ENCODE results near the gene POLR2C.
A peak's percentile ranks its signal among the peaks of the same experiment; 100 is the strongest.
"Not testable (repeated sequence)": the region's sequence is repeated elsewhere in the genome, so short reads cannot be mapped to it uniquely, and the experiment has no call there.

The POLR2C gene

DNA sequence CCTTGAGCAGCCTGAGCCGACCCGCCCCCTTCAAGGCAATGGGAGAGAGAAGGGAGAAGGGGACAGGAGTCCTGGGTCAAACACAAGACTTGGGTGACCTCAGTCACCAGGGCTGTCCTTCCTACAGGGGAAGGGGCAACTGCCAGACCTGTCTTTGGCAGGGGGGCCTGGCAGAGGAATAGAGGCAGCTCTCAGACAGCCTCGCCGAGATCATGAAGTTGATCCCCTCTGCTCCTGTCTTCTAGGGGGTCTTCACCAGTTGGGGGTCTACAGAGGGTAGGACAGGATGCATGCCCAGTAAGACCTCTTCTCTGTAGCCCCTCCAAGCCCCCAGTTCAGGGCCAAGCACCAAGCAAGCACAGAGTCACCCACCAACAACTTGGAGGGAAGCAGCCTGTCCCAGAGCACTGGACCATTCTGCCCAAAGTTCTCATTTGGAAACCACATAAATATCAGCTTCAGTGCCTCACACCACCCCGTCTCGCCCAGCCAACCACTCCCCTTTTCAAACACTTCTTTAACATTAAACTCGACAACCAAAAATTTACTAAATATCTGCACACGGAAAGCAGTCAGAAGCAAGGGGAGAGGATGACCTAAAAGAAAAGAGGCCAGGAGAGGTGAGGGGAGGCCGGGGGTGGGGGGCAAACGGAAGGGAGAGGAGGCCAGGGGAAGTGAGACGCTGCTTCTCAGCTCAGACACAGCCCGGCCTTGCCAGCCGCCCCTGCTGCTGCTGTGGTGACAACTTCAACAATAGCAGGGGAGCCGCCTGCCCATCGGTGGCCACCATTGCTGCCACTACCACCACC, 16.1 kb downstream of the POLR2C start:
- DNase-seq (ENCODE audit: low read depth in 4 of 4, low spot score in 1 of 4), result no peak

DNA sequence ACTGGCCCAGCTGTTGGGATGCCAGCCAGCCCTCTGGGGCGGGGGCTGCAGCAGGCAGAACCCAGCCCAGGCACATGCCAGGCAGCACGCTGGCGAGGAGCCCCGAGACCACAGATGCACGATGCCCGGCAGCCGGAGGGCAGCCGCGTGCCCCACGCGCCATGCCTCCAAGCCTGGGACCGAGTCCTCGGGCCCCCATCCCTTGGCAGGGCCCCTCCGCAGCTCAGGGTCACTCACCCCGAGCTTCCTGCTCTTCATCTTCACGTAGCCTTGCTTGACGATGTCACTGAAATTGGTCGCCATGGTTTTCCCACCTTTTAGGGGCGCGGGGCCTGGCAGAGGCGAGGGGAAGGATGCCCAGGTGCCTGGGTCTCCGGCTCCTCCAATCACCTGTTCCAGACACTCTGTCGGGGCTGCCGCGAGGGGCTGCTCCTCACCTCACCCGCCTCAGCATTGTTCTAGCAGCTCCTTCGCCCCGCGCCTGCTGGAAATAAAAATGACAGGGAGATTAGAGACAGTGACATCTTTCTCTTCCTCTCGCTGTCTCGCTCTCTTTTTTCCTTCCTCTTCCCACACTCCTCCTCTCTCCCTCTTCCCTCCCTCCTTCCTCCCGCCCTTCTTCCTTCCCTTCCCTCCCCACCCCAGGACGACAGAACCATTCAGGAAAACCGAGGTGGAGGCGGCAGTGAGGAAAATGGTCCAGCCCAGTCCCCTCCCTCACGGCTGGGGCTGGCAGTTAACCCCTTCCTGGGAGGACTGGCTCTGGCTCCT, 16.9 kb downstream of the POLR2C start:
- DNase-seq (ENCODE audit: low read depth in 4 of 4, low spot score in 1 of 4), result no peak

DNA sequence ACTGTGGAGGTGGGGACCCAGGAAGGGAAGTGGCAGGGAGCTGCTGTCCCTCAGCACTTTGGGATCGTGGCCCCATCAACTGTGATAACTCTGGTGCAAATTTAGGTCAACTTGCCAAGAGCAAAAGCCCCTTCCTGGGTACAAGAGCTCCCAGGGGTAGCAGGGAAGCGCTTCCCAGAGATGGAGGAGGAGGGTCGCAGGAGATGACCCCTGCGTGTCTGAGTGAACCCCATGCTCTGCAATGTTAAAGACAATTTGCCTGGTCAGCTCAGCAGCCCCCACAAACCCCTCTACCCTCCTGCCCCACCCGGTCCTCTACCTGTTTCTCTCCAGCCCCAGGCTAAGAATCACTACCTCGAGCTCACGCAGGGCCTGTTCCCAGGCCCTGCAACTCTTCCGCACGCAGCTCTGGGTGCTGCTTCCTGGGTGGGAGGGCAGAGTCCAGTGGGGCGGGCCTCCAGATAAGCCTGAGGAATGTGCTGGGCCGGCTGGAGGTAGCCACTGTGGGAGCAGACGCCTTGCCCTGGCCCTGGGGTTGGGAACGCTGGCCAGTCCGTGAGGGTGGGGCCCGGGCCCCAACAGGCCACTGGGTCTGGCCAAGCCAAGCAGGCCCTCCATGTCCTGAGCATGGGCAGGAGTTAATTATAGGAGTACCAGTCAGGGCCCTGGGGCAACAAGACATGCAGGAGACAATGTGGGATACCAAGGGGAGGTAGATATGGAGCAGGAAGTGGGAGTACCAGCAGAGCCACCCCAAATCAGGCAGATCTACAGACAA, 17.7 kb downstream of the POLR2C start:
- DNase-seq (ENCODE audit: low read depth in 4 of 4, low spot score in 1 of 4), result no peak

DNA sequence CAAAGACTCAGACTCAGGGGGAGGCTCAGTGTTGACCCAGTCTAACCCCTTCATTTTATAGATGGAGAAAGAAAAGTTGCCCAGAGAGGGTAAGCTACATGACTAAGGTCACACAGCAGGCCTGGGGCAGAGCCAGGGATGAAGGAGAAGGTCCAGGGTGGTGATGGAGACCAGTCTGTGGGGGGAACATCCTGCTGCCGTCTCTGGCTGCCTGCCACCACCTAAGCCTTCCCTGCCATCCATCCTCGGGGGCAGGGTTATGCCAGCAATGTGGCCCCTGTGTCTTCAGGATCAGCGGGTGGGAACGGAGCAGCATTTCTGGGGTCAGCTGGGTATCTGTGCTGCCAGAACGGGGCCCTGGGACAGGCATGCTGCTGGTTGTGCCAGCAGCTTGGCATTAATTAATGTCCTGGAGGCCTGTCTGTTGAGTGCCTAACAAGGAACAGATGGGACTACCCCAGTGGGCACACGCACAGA, 18.3 kb downstream of the POLR2C start:
- no peak for DNase-seq (ENCODE audit: low read depth in 4 of 4, low spot score in 1 of 4)

DNA sequence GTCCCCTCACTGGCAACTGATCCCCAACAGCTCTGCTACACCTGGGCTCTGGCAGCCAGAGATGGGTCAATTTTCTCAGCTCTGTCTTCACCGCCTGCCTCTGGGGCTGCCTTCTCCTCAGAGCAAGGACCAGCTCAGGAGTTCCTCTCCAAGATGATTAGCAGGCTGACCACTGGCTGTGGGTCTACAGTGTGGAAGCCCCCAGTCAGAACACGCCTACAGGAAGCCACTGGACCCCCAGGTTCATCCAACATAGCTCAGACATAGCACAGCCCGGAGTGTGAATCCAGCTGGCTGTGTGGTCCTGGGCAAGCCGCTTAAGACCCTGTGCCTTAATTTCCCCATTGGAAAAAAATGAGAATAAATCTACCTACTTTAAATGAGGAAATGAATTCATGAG, 18.9 kb downstream of the POLR2C start:
- no peak for DNase-seq (ENCODE audit: low read depth in 4 of 4, low spot score in 1 of 4)

DNA sequence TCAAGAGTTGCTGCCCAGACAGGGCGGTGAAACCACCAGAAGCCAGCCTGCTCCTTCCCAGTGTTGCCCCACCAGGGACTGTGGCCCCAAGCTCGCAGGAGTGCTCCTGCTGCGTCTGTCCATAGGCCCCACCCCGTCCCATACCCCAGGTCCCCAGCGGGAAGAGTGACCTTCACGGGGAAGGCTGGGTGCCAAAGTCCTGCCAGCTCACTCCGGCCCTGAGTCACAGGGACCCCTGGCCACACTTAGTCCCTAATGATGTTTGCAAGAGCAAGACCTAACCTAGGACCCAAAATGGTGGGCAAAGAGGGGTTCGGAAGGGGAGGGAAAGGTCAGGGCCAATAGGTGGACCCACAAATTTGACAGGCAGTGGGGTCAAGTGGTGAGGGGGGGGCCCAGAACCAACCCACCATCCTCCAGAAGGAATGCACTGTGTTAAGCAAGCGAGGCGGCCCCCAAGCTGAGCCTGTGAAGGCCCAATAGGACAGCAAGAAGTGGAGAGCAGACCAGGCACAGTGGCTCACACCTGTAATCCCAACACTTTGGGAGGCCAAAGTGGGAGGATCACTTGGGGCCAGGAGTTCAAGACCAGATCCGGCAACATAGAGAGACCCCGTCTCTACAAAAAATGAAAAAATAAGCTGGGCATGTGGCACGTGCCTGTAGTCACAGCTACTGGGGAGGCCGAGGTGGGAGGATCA, 20.5 kb downstream of the POLR2C start:
- DNase-seq (ENCODE audit: low read depth in 4 of 4, low spot score in 1 of 4), result no peak

DNA sequence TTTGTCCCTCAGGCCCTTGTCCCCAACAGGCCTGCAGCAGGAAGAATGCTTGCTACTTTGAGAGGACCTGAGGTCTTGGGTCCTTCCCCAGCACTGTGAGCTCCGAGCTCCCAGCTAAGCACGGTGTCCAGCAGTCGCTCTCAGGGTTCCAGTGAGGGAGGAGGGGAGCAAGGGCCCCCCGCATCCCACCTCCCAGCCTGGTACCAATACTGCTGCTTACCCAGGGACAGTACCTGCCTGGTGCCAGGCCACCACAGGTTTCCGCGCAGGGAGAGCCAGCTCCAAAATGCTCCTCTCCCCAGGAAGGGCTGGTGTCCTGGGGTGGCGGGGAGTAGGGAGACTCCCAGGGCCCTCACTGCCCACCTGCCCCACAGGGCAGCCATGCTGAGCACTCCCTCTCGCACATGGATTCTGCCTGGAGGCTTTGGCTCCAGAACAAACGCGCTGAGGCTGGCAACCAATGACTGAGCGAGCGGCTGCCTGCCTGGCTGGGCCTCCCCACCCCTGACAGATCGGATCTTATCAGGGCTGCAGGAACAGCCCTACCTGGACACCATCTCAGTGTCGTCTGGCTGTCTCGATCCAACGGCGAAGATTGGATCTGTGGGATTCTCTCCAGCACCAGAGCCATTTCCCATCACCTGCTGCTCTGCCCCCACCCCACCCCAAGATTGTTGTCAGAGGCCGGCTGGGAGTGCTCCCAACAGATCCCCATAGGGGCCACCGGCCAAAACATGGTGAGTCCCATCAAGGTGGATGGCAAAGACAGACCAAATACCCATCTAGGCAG, 21.4 kb downstream of the POLR2C start:
- DNase-seq (ENCODE audit: low read depth in 4 of 4, low spot score in 1 of 4), result no peak

DNA sequence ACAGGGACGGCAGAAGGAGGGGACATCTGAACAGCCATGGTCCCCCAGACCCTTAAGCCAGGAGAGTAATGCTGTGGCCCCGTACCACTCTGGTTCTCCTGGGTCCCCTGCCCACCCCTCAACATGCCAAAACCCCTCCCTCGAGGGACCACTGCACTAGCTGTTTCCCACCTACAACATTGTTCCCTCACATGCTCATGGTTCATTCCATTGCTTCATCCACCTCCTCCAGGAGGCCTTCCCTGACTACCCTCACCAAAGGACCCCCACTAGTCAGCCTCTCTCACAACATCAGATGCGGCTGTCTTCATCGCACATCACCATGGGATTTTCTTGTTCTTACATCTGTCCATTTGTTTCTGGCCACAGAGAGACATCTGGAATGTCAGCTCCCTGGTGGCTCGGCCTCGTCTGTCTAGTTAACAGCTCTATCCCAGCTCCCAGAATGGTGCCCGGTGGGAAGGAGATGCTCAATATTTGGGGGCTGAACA, 22.1 kb downstream of the POLR2C start:
- DNase-seq (ENCODE audit: low read depth in 4 of 4, low spot score in 1 of 4), result no peak

DNA sequence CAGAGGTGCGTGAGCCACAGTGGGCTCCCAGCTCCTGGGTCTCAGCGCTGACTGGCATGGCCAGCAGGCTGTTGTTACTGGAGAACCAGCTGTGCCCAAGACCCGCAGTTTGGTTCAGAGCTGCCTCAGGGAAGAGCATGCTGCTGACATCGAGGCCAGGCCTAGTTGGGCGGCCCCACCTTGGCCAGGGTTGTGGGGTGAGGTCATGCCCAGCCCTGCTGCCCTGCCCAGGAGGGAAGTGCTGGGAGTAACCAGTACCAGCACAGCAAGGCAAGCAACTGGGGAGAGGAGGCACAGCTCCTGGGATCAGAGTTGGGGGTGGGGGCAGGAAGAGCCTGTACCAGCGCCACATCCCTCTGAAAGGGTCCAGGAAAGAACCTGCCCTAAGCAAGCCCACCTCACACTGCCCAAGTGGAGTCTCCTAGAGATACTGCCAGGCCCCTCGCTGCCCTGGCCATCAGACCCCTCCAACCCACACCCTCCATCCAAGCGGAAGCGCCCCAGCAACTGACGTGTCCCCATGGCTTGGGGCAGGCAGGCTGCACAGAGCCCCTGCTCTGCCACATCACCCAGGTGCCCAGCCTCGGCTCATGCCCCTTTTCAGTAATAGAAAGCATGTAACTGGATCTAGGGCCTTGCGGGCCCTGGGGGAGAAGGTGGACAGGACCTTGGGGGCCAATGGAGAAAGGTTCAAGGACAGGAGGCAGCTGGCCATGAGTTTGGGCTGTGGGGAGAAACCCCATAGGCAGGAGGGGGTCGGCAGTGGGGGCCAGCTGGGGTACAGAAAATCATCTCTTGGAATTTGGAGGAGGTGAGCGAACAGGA, 22.8 kb downstream of the POLR2C start:
- DNase-seq (ENCODE audit: low read depth in 4 of 4, low spot score in 1 of 4), result no peak

DNA sequence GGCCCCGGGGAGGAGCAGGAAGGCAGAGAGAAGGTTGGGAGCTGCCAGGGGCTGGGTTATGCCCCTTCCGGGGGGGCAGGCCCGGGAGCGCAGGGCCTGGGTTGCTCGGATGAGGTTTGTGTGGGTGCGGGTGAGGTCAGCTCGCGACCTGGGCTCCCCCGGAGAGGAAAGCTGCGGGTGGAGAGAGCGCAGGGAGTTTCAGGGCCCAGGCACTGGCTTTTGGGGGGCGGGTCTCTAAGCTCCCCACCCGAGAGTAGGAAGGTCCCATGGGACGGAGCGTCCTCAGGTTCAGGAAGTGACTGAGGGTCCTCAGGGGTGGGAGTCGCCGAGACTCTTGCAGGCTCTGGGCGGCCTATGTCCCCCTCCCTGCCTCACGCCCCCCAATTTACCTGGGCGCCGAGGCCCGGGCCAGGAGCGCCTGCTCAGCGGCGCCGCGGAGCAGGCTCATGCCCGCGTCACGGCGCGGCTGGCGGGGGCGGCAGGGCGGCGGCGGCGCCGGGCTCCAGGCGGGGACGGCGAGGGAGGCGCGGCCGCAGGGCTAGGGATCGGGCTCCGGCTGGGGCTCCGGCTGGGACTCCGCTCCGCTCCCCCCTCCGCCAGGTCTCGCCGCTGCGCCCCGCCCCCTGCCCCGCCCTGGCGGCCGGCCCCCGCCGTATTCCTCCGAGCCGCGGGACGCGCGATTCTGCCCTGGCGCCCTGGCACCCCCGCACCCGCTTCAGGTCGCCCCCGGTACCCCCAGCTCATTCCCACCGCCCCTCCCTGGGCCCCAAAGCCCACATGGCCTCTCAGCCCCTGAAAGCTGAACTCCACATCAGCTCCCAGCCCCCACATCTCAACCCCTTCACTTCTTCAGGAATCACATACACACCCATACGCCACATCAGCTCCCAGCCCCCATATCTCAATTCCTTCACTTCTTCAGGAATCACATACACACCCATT, 23.7 kb downstream of the POLR2C start, which contains the start of gene DOK4:
TSS of gene DOK4 (minus strand) at position 578 of the 942 bp plus-strand sequence. CDS start 6,986 bp downstream, outside the sequence.
- DNase-seq (ENCODE audit: low read depth in 4 of 4, low spot score in 1 of 4), result peak; percentile 57 to 79 (median 74)

DNA sequence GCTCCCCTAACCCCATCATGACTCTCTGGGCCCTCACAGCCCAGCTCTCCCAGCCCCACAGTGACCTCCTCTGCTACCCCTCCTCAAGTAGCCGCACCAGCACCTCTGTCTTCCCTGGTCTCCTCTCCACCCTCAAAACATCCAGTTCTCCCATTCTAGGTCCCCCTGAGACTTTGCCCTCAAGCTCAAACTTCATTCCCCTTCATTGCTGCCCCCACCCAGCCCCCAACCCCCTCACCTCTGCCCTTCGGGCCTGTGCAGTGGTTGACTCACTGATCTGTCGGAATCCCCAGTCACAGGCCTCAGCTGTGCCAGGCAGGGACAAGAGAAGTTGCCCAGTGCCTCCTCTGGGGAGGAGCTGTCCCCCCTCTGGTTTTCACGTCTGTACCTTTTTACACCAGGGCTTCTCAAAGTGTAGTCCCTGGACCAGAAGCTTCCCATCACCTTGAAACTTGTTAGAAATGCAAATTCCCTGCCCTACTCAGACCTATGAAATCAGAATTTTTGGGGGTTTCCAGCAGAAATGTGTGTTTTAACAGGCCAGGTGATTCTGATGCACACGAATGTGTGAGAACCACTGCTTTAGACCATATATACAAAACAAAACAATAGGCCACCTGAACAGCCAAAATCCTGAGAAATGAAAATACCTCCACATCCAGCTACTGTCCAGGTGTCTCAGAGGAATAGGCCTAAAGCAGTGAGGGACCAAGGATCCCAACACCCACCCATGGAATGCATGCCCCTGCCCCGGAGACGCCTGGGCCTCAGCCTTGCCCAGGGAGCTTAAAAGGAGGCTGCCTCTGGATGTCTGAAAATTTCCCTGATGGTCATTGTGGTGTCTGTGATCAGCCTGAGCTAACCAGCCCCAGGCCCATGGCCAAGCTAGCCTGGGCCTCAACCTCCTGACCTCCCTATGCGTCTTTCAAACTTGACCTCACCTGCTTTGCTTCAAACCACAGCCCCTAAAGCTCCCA, 24.7 kb downstream of the POLR2C start:
- no peak for DNase-seq (ENCODE audit: low read depth in 4 of 4, low spot score in 1 of 4)

DNA sequence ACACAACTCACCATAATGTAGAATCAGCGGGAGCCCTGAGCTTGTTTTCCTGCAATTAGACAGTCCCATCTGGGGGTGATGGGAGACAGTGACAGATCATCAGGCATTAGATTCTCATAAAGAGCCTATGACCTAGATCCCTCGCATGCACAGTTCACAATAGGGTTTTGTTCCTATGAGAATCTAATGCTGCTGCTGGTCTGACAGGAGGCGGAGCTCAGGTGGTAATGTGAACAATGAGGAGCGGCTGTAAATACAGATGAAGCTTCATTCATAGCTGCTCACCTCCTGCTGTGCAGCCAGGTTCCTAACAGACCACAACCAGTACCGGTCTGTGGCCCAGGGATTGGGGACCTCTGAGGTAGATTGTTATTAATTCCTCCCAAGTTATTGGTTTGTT, 26.8 kb downstream of the POLR2C start:
- no peak for DNase-seq (ENCODE audit: low read depth in 4 of 4, low spot score in 1 of 4)

DNA sequence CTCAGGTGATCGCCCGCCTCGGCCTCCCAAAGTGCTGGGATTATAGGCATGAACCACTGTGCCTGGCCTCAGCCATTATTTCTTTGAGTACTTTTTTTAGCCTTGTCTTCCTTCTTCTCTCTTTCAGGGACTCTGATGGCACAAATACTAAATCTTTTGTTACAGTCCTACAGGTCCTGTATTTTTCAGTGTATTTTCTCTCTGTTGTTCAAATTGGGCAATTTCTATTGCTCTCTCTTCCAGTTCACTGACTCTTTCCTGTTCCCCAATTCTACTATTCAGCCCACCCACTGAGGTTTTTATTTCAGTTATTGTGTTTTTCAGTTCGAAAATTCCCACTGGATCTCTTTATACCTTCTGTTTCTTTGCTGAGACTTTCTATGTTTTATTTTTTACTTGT, 31.3 kb downstream of the POLR2C start:
- DNase-seq (ENCODE audit: low read depth in 4 of 4, low spot score in 1 of 4), result no peak

DNA sequence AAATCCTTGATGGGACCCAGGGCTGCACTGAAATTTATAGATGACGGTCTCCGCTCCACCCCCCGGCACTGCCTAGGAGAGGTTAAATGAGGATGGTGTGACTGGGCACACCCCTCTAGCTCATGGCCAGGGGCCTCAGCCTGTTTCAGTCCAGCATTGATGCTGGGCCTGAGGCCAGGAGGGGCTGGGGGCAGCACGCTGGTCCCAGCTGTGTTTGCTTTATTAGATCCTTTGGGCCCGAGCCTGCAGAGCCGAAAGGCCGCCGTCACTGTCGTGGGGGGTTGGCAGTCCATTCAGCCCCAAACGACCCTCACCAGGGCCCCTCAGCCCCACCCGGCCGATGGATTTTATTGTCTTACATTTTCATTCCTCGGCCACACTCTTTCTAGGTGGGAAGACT, 34.6 kb downstream of the POLR2C start:
- no peak for DNase-seq (ENCODE audit: low read depth in 4 of 4, low spot score in 1 of 4)

DNA sequence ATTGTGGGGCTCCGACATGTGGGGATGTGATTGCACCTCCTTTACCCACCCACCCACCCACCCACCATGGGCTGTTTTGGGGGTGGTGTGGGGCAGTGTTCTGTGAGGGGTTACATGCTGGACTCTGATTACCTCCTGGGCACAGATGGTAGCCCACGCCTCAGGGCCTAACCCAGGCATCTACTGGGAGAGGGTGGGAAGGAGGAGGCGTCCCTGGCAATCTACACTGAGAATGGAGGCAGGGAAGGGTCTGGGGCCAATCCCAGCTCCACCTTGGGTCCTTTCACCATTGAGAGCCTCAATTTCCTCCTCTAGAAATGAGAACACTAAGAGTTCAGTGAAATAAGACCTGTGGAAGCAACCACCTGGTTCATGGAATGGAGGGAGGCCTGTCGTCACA, 35.6 kb downstream of the POLR2C start:
- no peak for DNase-seq (ENCODE audit: low read depth in 4 of 4, low spot score in 1 of 4)

DNA sequence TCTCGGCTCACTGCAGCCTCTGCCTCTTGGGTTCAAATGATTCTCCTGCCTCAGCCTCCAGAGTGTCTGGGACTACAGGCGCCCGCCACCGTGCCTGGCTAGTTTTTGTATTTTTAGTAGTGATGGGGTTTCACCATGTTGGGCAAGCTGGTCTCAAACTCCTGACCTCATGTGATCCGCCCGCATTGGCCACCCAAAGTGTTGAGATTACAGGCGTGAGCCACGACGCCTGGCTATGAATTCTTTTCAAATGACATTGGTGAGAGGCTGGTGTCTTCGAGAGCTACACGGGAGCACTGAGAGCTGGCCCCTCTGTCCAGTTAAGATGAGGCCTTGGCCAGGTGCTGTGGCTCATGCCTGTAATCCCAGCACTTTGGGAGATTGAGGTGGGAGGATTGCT, 37.5 kb downstream of the POLR2C start:
- not testable (repeated sequence) for DNase-seq (ENCODE audit: low read depth in 4 of 4, low spot score in 1 of 4)
